GM12801 (cell line): Measurements from ENCODE around the gene VPS51.

Experiments used
- CTCF ChIP-seq: IDR thresholded peaks from one replicate; pipeline ENCODE4 v1.5.1; 2011; ENCODE audit warnings: control low read depth; ENCODE audit not compliant: insufficient read length; ENCODE audit errors: extremely low read depth

The VPS51 gene

GRCh38 chr11:65113361-65113756 lies 17.3 kb downstream of the VPS51 start:
- TF ChIP-seq CTCF: no peak

GRCh38 chr11:65113839-65114238 lies 17.8 kb downstream of the VPS51 start:
- TF ChIP-seq CTCF: no peak

- TF ChIP-seq CTCF: no peak
Measured at GRCh38 chr11:65114538-65115171, 18.6 kb downstream of the VPS51 start.

- TF ChIP-seq CTCF: no peak
Measured at GRCh38 chr11:65115361-65116082, 19.5 kb downstream of the VPS51 start.

GRCh38 chr11:65116370-65117205 lies 20.6 kb downstream of the VPS51 start:
- TF ChIP-seq CTCF: no peak

- TF ChIP-seq CTCF: no peak
Measured at GRCh38 chr11:65117206-65118096, 21.4 kb downstream of the VPS51 start, which contains the start of gene ZNHIT2. Gene ZNHIT2 (minus strand): TSS chr11:65117701. CDS start chr11:65117653, 48 bp downstream.
